Measurements from ENCODE around the gene UPF2.

DNA sequence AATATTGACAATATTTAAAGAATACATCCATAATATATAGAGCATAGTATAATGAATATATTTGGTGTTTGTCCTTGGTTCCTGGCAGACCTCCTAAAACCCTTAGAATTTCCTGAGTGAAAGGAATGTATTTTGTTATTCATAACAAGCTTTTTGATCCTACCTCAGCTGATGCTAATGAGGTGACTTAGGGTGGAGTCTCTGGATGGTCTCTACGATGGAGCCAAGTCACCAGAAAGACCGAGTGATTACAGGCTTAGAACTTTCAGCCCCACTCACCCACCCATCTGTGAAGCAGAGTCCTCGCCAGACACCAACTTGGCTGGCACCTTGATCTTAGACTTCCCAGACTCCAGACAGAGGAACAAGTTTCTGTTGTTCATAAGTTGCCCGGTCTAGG lies 35.9 kb downstream of the UPF2 start:
- TF ChIP-seq SIN3A (IDR thresholded peaks at IDR 0.05; ENCODE audit: borderline replicate concordance, insufficient read depth, low read length): no peak
- no peak for TF ChIP-seq POLR2AphosphoS5 (IDR thresholded peaks at IDR 0.05; ENCODE audit: low read depth, low read length)
